Measurements from ENCODE around the gene FOXE3. TPM values are rescaled to one million over a fixed set of nuclear protein-coding genes. Genes with fewer than 3 reads are reported as not detected.

Gene FOXE3
- total and polyA plus RNA-seq, 2 of the 8 experiments (the other 6 are each of a cell fraction or from before 2014, with no cell fraction given): 0.18 TPM; not detected in 1

- CTCF ChIA-PET (ENCODE audit: partially characterized antibody): interaction anchor here (2.1 to 3.8 kb wide), 2 partner anchors 9 to 20 kb away, joined by 7 to 41 read pairs; no protein-coding TSS in a partner anchor
These were observed 6.0 kb upstream of the FOXE3 start for GRCh38 chr1:47410068-47410455.

More at GRCh38 chr1:47410068-47410455, 6.0 kb upstream of the FOXE3 start:
- Histone ChIP-seq H3K56ac (replicated peaks; ENCODE audit: insufficient read length, low read depth, low read length) (no peak overlapping the region), H3K79me1 (ENCODE audit: low read depth, low read length) (no peaks in the 10 kb centered on the region), H3K9me3 (ENCODE audit: insufficient read depth in 2 of 2, low read depth in 1 of 2, low read length in 1 of 2) (no peaks in the 10 kb centered on the region), H2BK15ac (ENCODE audit: low read length) (no peak overlapping the region), H4K5ac (ENCODE audit: insufficient read length, low read depth, low read length) (no peak overlapping the region), H2BK5ac (ENCODE audit: low read depth, low read length) (no peak overlapping the region), H3K23ac (ENCODE audit: insufficient read length) (no peak overlapping the region), H3K79me2 (ENCODE audit: control insufficient read depth in 1 of 2, insufficient read depth in 2 of 2, low read length in 2 of 2) (no peaks in the 10 kb centered on the region), H3K4ac (replicated peaks; ENCODE audit: insufficient read length, low read depth, low read length) (no peak overlapping the region), H3K36me3 (ENCODE audit: control insufficient read depth in 2 of 4, insufficient read depth in 4 of 4, low read length in 3 of 4) (no peaks in the 10 kb centered on the region), H3K27me3 (replicated peaks in 1 of 4; ENCODE audit: control insufficient read depth in 3 of 4, extremely low read depth in 1 of 4, insufficient read depth in 3 of 4, low read length in 3 of 4) (peaks cover 2 to 19% (median 17%) of the 10 kb centered on the region in 4 experiments), H4K8ac (ENCODE audit: extremely low read depth, insufficient read depth, low read length) (no peak overlapping the region), H3K14ac (ENCODE audit: insufficient read length) (no peak overlapping the region), H3K27ac (ENCODE audit: low read depth, low read length) (no peak overlapping the region), H2AK5ac (ENCODE audit: low read depth, low read length) (no peak overlapping the region), H3K4me3 (ENCODE audit: extremely low read depth in 1 of 4, insufficient read depth in 2 of 4, low read depth in 3 of 4, low read length in 4 of 4) (no peak overlapping the region), H4K91ac (replicated peaks; ENCODE audit: insufficient read length, low read length) (no peak overlapping the region), H3K18ac (ENCODE audit: extremely low read depth, low read length) (no peak overlapping the region), H3K23me2 (ENCODE audit: low read depth, low read length) (no peaks in the 10 kb centered on the region), H3K4me1 (replicated peaks in 1 of 4; ENCODE audit: control insufficient read depth in 3 of 4, insufficient read depth in 4 of 4, low read length in 3 of 4) (no peaks in the 10 kb centered on the region; a peak in 1 of 7 replicates), H2AFZ (ENCODE audit: low read length) (no peak overlapping the region), H3K9ac (replicated peaks in 1 of 4; ENCODE audit: extremely low read depth in 1 of 4, low read depth in 3 of 4, low read length in 3 of 4) (no peak overlapping the region), H2BK120ac (replicated peaks; ENCODE audit: low read depth, low read length) (no peak overlapping the region), H2BK20ac (ENCODE audit: low read length) (no peak overlapping the region), H2BK12ac (ENCODE audit: low read depth, low read length) (no peak overlapping the region), H4K20me1 (replicated peaks in 1 of 2; ENCODE audit: control insufficient read depth in 1 of 2, insufficient read depth in 2 of 2, low read length in 2 of 2) (no peaks in the 10 kb centered on the region), H3K4me2 (ENCODE audit: insufficient read depth in 1 of 2, low read depth in 2 of 2, low read length in 2 of 2) (no peak overlapping the region)
- FAIRE-seq (no peak), DNase-seq (ENCODE audit: low read depth in 1 of 2, low spot score in 2 of 2) (no peak)
- 79% methylated on average over 3 of the region's 3 CpGs; no CpG with 5 or more reads in 1 of the 2 experiments for WGBS, 2 experiments (ENCODE audit: extremely low coverage in 1 of 2, insufficient coverage in 1 of 2, insufficient read length in 1 of 2, insufficient replicate concordance in 2 of 2, low coverage in 1 of 2, low lambda C conversion rate in 2 of 2, missing lambda C conversion rate in 1 of 2)
- POLR2A ChIA-PET (ENCODE audit: partially characterized antibody): no interaction called here
- TF ChIP-seq JUND (IDR thresholded peaks at IDR 0.05; ENCODE audit: low read length): no peak
- TF ChIP-seq CTBP2 (IDR thresholded peaks at IDR 0.05; ENCODE audit: borderline replicate concordance, insufficient read depth, insufficient read length, low read length): no peak
- TF ChIP-seq NANOG (IDR thresholded peaks at IDR 0.05; ENCODE audit: insufficient read depth, low read depth, low read length, poor library complexity, severe bottlenecking): no peak
- TF ChIP-seq SIX5 (IDR thresholded peaks at IDR 0.05; ENCODE audit: low read depth, low read length): no peak
- no peak for TF ChIP-seq CEBPB (IDR thresholded peaks at IDR 0.05; ENCODE audit: low read depth, low read length)
- no peak for TF ChIP-seq BCL11A (IDR thresholded peaks at IDR 0.05; ENCODE audit: low read depth in 2 of 2, low read length in 2 of 2)
- TF ChIP-seq CREB1 (IDR thresholded peaks at IDR 0.05): no peak
- TF ChIP-seq SRF (IDR thresholded peaks at IDR 0.05; ENCODE audit: low read depth, low read length): no peak
- no peak for TF ChIP-seq GTF2F1 (IDR thresholded peaks at IDR 0.05; ENCODE audit: borderline replicate concordance, low read depth, low read length)
- no peak for TF ChIP-seq SAP30 (IDR thresholded peaks at IDR 0.05; ENCODE audit: insufficient read depth, insufficient replicate concordance, low read length)
- no peak for TF ChIP-seq JUN (IDR thresholded peaks at IDR 0.05; ENCODE audit: low read depth, low read length)
- TF ChIP-seq KDM5A (IDR thresholded peaks at IDR 0.05; ENCODE audit: low read length): no peak
- TF ChIP-seq RBBP5 (IDR thresholded peaks at IDR 0.05; ENCODE audit: borderline replicate concordance, low read depth, low read length): no peak

Measured in H1 (cell line).